SK-N-DZ (cell line): ENCODE results near the gene ATP8B4.
A peak's percentile ranks its signal among the peaks of the same experiment; 100 is the strongest.
"Not testable (repeated sequence)": the region's sequence is repeated elsewhere in the genome, so short reads cannot be mapped to it uniquely, and the experiment has no call there.

Source experiments
- DNase-seq: peaks from one replicate; pipeline ENCODE4 v3.0.0-alpha.2; 2015; ENCODE audit warnings: low spot score

ATP8B4 gene

GRCh38 chr15:50012790-50013189, 106.2 kb downstream of the ATP8B4 start:
- no peak for DNase-seq

GRCh38 chr15:50009634-50010033, 109.4 kb downstream of the ATP8B4 start:
- DNase-seq: no peak

- peak; percentile 80 for DNase-seq
Observed at GRCh38 chr15:50003786-50004334, 115.2 kb downstream of the ATP8B4 start.

- no peak for DNase-seq
Observed at GRCh38 chr15:49991587-49991986, 127.4 kb downstream of the ATP8B4 start.

GRCh38 chr15:49990835-49991545, 128.0 kb downstream of the ATP8B4 start:
- DNase-seq: no peak

- DNase-seq: no peak
Observed at GRCh38 chr15:49989498-49989897, 129.5 kb downstream of the ATP8B4 start.

- no peak for DNase-seq
Observed at GRCh38 chr15:49988766-49989165, 130.3 kb downstream of the ATP8B4 start.

- no peak for DNase-seq
Observed at GRCh38 chr15:49987896-49988295, 131.1 kb downstream of the ATP8B4 start.

GRCh38 chr15:49987198-49987785, 131.7 kb downstream of the ATP8B4 start:
- DNase-seq: no peak

- no peak for DNase-seq
Observed at GRCh38 chr15:49986326-49986725, 132.7 kb downstream of the ATP8B4 start.

GRCh38 chr15:49985463-49985862, 133.6 kb downstream of the ATP8B4 start:
- DNase-seq: no peak

- DNase-seq: no peak
Observed at GRCh38 chr15:49984436-49984835, 134.6 kb downstream of the ATP8B4 start.

GRCh38 chr15:49982584-49982983, 136.4 kb downstream of the ATP8B4 start:
- no peak for DNase-seq

GRCh38 chr15:49979705-49980382, 139.2 kb downstream of the ATP8B4 start:
- DNase-seq: no peak

GRCh38 chr15:49978121-49978520, 140.9 kb downstream of the ATP8B4 start:
- DNase-seq: no peak

- DNase-seq: no peak
Observed at GRCh38 chr15:49977306-49977705, 141.7 kb downstream of the ATP8B4 start.

GRCh38 chr15:49964551-49964950, 154.5 kb downstream of the ATP8B4 start:
- no peak for DNase-seq

GRCh38 chr15:49964061-49964460, 155.0 kb downstream of the ATP8B4 start:
- DNase-seq: no peak

GRCh38 chr15:49963033-49963772, 155.8 kb downstream of the ATP8B4 start:
- not testable (repeated sequence) for DNase-seq

- no peak for DNase-seq
Observed at GRCh38 chr15:49962044-49962602, 156.9 kb downstream of the ATP8B4 start.

GRCh38 chr15:49953421-49953820, 165.6 kb downstream of the ATP8B4 start:
- DNase-seq: no peak

- DNase-seq: no peak
Observed at GRCh38 chr15:49946681-49947080, 172.4 kb downstream of the ATP8B4 start.
